Midbrain (tissue), 1 donor: ENCODE data around the gene GRID1.
"Not testable (repeated sequence)": the region's sequence is repeated elsewhere in the genome, so short reads cannot be mapped to it uniquely, and the experiment has no call there.

Experiments
- DNase-seq: peaks from one replicate; lab custom pipeline; 2025; lab: John Stamatoyannopoulos, UW

The GRID1 gene

GRCh38 chr10:85873063-85873462 lies 493.5 kb downstream of the GRID1 start:
- DNase-seq = no peak

GRCh38 chr10:85868627-85869499 lies 497.7 kb downstream of the GRID1 start:
- DNase-seq = no peak

DNA sequence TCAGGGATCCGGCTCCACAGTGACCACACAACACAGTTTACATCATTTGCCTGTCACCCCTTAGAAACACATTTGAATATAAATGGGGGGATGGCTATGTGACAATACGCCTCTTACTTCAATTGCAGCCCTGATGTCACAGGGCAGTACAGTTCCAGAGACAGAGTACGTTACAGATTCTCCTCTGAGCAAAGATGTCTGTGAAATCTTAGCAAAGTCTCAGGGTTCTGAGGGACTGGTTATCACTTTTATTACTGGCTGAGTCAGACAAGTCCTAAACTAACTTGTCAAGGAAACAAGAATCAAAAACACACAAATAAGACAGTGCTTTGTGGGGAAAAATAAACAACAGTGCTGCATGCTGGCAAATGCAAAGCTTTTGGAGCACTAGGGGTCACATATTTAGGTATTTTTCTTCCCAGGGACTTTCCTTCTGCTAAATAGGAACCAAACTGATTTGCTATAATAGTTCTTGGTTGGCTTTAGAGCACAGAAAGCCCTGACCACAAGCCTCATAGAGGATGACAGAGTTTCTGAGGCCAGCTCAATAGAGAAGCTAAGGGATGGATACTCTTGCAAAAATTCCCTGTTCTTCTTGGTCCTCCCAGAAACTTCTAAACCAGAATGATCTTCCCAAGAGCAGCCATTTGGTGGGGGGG lies 501.6 kb downstream of the GRID1 start:
- DNase-seq = no peak

- no peak for DNase-seq
These were observed 502.4 kb downstream of the GRID1 start for GRCh38 chr10:85864173-85864549.

GRCh38 chr10:85863301-85864172 lies 503.1 kb downstream of the GRID1 start:
- no peak for DNase-seq

GRCh38 chr10:85862771-85863170 lies 503.8 kb downstream of the GRID1 start:
- DNase-seq = no peak

DNA sequence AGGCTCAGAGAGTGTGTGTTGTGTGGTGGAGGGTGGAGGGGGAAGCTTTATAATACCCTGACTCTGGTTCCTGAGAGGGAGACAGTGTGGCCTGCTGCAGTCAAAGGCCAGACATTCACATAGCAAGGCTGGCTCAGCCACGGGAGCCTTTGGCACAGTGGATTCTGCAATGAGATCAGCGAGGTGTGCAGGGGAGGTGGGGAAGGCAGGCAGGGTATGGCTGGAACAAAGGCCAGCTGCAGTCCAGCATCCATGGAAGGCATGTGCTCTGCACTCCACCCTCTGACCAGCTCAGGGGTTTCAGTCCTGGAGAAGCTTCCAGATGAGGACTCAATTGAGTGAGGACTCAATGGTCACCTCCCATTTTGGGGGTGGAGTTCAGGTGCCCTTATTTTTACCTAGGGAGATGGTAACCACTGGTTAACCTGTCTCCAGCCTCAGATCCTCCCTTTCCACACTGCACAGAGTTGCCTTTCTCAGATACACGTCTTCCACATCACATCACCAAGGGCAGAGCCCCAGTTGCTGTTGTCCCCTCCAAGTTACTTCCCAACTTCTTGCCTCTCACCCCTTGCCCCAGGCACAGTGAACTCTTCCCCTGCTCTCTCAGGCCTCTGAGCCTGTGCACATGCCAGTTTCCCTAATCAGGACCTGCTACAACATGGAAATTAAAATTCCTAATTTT lies 504.9 kb downstream of the GRID1 start:
- DNase-seq = no peak

GRCh38 chr10:85859859-85860258 lies 506.7 kb downstream of the GRID1 start:
- DNase-seq = no peak

DNA sequence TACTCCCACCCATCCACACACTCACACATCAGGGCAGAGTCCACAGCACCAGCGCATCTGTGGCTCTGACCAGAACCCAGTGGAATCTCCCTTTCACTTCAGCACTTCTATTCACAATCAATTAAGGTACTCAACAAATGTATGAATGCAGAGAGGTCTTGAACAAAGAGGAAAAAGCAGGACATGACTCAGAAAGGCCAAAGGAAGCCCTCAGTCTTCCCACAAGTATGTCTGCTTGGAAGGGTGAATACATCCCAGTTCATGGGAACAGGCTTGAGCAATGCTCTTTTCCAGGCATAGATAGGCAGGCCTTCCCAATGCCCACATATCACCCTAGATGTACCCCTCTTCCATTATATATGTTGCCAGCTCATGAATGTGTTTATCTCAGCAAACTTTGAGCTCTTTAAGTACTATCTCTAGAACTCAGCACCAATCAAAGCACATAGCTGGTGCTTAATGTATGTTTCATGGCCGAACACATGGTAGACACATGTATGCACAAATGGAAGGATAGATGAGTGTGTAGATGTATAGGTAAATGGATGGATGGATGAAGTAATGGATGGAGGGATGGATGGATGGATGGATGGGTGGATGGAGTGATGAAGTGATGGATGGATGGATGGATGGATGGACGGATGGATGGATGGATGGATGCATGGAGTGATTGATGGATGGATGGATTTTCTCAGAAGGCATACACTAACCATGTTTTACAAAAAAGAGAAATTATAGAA lies 507.6 kb downstream of the GRID1 start:
- no peak for DNase-seq

- DNase-seq = no peak
These were observed 508.8 kb downstream of the GRID1 start for GRCh38 chr10:85857791-85858190.

DNA sequence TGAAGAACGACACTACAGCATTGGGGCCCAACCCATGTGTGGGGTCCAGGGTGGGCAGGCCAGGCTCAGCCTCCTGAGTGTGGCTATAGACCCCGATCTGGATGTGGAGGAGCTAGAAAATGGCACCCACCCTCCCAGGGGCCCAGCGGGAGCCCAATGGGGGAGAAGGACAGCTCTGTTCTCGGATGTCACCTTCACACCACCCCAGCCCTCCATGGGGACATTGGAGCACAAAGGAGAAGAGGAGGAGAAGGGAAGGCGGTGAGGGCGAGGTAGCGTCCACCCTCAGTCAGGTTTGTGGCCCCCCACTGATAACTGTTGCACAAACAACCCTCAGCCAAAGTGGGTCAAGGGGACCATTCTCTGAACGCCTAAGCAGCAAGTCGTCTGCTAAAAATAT lies 509.3 kb downstream of the GRID1 start:
- no peak for DNase-seq

DNA sequence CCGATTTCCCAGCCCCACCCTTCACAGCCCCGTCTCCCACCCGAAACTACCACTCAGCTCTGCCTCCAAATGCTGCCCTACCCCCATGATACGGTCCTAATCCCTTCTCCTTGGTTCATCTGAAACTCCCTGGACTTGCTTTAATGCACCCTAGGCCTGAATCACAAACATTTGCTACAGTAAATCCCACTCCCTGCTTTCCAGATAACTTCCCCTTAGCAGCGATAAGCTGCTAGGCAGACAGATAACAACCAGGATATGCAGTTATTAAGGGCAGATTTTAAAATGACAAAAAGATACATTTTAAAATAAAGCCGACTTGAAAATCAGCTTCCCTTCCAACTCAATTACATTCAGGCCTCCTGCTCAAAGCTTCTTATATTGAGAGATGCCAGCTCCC lies 514.7 kb downstream of the GRID1 start:
- no peak for DNase-seq

DNA sequence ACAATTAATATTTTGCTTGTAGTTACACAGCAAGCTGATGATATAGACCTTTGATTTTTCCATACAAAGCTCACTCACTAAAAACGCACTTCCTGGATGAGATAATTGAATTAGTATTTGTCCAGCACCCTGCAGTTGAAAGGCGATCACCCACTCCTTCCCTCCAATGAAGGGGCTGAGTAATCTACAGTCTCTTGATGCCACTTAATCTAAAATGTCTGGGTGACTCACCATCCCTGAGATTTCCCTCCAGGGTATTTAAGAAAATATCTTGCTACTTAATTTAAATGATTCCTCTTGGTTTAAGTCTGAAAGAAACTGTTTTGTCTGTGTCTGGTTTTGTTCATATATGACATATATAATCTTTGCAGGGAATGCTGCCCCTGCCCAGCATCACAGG lies 515.3 kb downstream of the GRID1 start:
- DNase-seq = no peak

DNA sequence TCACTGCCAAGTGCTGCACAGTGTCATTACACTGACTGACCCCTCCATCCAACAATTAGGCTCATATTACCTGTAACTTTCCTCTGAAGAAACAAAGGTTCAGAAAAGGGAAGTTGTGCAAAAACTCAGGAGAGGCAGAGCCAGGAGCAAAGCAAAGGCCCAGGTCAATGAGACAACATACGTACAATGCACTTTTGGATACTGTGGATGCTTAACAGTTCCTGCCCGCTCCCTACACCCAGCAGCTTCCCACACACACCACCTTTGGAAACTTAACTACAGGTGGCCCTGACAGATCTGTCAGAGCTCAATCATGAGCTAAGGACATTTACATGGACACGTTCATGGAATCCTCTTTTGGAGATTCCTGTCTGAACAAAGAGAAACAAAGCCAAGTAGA lies 515.9 kb downstream of the GRID1 start:
- DNase-seq = no peak

DNA sequence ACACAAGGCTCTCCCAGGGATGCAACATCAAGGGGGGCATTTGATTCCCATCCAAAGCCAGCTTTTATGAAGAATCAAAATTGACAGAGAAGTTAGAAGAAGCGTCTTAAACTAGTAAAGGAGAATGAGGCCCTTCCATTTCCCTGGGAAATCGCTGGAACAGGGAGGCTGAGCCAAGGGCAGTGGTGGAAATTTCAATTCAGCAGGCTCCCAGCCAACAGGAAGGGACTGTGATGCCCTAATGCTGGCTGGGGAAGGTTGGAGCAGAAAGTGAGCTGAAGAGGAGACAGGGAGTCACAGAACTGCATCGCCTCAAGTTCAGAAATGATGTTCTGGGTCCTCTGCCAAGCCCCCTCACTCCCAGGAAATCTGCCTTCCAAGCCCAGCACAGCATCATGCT lies 517.3 kb downstream of the GRID1 start:
- DNase-seq = no peak

DNA sequence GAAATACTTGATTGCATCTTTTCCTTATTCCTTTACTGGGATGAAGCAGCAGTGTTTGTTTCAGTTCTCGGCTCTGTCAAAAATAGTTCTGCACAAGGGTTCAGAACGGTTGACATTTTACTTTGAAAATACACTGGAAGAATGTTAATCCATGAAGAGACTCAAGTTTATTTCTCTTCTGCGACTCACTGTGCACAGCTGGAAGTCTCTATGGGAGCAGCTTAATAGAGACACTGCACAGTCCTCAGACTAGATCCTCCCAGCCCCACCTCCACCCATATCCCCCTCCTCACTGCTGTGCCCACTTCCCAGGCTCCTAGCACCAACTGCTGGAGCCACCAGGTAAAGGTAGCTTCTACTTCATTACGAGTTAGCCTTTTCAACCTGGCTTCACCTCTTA lies 517.8 kb downstream of the GRID1 start:
- no peak for DNase-seq

DNA sequence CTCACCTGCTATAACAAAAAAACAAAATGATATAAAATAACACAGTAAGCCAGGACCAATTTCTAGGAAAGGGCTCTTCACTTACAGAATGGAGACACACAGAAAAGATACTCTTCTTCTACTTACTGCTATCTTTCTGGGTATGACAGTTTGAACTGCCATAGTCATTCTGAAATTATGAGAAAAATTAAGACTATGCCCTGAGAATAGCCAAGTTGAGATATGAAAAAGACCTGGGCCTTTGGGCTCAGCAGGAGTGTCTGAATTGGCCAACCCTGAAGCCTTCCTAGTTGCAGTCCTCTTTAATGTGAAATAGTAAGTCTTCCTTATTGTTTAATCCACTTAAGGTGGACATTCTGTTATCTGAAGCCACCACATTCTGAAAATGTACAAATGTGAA lies 519.5 kb downstream of the GRID1 start:
- no peak for DNase-seq

DNA sequence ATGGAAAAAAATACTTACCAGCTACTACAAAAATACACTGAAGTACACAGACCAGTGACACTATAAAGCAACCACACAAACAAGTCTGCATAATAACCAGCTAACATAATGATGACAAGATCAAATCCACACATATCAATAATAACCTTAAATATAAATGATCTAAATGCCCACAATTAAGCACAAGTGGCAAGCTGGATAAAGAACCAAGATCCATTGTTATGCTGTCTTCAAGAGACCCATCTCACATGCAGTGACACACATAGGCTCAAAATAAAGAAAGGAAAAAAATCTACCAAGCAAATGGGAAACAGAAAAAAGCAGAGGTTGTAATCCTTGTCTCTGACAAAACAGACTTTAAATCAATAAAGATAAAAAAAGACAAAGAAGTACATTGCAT lies 527.9 kb downstream of the GRID1 start:
- DNase-seq = not testable (repeated sequence)

GRCh38 chr10:85832988-85833387 lies 533.6 kb downstream of the GRID1 start:
- no peak for DNase-seq

- DNase-seq = no peak
These were observed 535.2 kb downstream of the GRID1 start for GRCh38 chr10:85831422-85831821.

GRCh38 chr10:85826377-85826776 lies 540.2 kb downstream of the GRID1 start:
- no peak for DNase-seq
